ENCODE measurements around the gene TMEM40.
"Not testable (repeated sequence)": the region's sequence is repeated elsewhere in the genome, so short reads cannot be mapped to it uniquely, and the experiment has no call there.

The TMEM40 gene

GRCh38 chr3:12787346-12787745 is 28.3 kb upstream of the TMEM40 start:
- DNase-seq (ENCODE audit: low spot score) = not testable (repeated sequence)
- TF ChIP-seq CTCF (IDR thresholded peaks at IDR 0.05; ENCODE audit: extremely low read depth, missing control alignments) = peak; percentile 7

- no peak for TF ChIP-seq CTCF (IDR thresholded peaks at IDR 0.05; ENCODE audit: extremely low read depth, missing control alignments)
- no peak for DNase-seq (ENCODE audit: low spot score)
These were observed 26.0 kb upstream of the TMEM40 start for GRCh38 chr3:12785096-12785495.

GRCh38 chr3:12782172-12782815 is 23.2 kb upstream of the TMEM40 start:
- no peak for DNase-seq (ENCODE audit: low spot score)
- TF ChIP-seq CTCF (IDR thresholded peaks at IDR 0.05; ENCODE audit: extremely low read depth, missing control alignments) = no peak

GRCh38 chr3:12780751-12781150 is 21.7 kb upstream of the TMEM40 start:
- DNase-seq (ENCODE audit: low spot score) = no peak

GRCh38 chr3:12777171-12777570 is 18.1 kb upstream of the TMEM40 start:
- TF ChIP-seq CTCF (IDR thresholded peaks at IDR 0.05; ENCODE audit: extremely low read depth, missing control alignments) = no peak
- no peak for DNase-seq (ENCODE audit: low spot score)

More at GRCh38 chr3:12780751-12781150, 21.7 kb upstream of the TMEM40 start:
- TF ChIP-seq CTCF (IDR thresholded peaks at IDR 0.05; ENCODE audit: extremely low read depth, missing control alignments) = no peak

- DNase-seq (ENCODE audit: low spot score) = not testable (repeated sequence)
These were observed 16.9 kb upstream of the TMEM40 start for GRCh38 chr3:12775970-12776369.

GRCh38 chr3:12775226-12775625 is 16.2 kb upstream of the TMEM40 start:
- TF ChIP-seq CTCF (IDR thresholded peaks at IDR 0.05; ENCODE audit: extremely low read depth, missing control alignments) = no peak

GRCh38 chr3:12774619-12775018 is 15.6 kb upstream of the TMEM40 start:
- no peak for TF ChIP-seq CTCF (IDR thresholded peaks at IDR 0.05; ENCODE audit: extremely low read depth, missing control alignments)
- no peak for DNase-seq (ENCODE audit: low spot score)

More at GRCh38 chr3:12775226-12775625, 16.2 kb upstream of the TMEM40 start:
- no peak for DNase-seq (ENCODE audit: low spot score)

Measured in GM20000 (cell line).